Measurements from ENCODE around the gene HOXB9.

The HOXB9 gene

GRCh38 chr17:48604770-48605329 lies 21.3 kb downstream of the HOXB9 start, which contains the start of gene HOXB6:
HOXB6 (minus strand) TSS chr17:48604986; CDS start chr17:48598150, 6,836 bp downstream.
- Histone ChIP-seq H3K36me3 (ENCODE audit: control insufficient read depth, low read length) (no peaks in the 10 kb centered on the region), H3K4me3 (ENCODE audit: low read length) (no peak within 1 kb of the TSS), H4K20me1 (ENCODE audit: control insufficient read depth, insufficient read depth, low read depth, low read length) (no peaks in the 10 kb centered on the region), H3K4me1 (ENCODE audit: control insufficient read depth, low read length) (peaks cover 7% of the 10 kb centered on the region), H3K79me2 (ENCODE audit: control insufficient read depth, low read length) (no peaks in the 10 kb centered on the region), H3K27ac (ENCODE audit: low read depth, low read length) (no peak within 1 kb of the TSS), H3K27me3 (ENCODE audit: control insufficient read depth, low read length) (peaks cover 41% of the 10 kb centered on the region), H3F3A (ENCODE audit: control insufficient read depth, insufficient read depth) (no peaks in the 10 kb centered on the region), H3K4me2 (ENCODE audit: low read length) (no peak within 1 kb of the TSS), H3K9me3 (ENCODE audit: control insufficient read depth, insufficient read depth, low read length) (no peaks in the 10 kb centered on the region), H3K9me2 (replicated peaks; ENCODE audit: control insufficient read depth, low read length) (no peaks in the 10 kb centered on the region)
- no peak for TF ChIP-seq EZH2phosphoT487 (IDR thresholded peaks at IDR 0.05; ENCODE audit: borderline replicate concordance, low read length)
- no peak for TF ChIP-seq CTCF (IDR thresholded peaks at IDR 0.05; ENCODE audit: low read depth, low read length, poor library complexity, severe bottlenecking)

- no peak overlapping the region for H3K27ac ChIP-seq (ENCODE audit: low read depth, low read length)
- no peak overlapping the region for H3K4me3 ChIP-seq (ENCODE audit: low read length)
- no peaks in the 10 kb centered on the region for H3K79me2 ChIP-seq (ENCODE audit: control insufficient read depth, low read length)
- no peaks in the 10 kb centered on the region for H3K9me3 ChIP-seq (ENCODE audit: control insufficient read depth, insufficient read depth, low read length)
- peaks cover 48% of the 10 kb centered on the region for H3K27me3 ChIP-seq (ENCODE audit: control insufficient read depth, low read length)
- peaks cover under 1% of the 10 kb centered on the region; the same call in 1 of the 2 replicates for H3K4me1 ChIP-seq (ENCODE audit: control insufficient read depth, low read length)
- H4K20me1 ChIP-seq (ENCODE audit: control insufficient read depth, insufficient read depth, low read depth, low read length): no peaks in the 10 kb centered on the region
- no peak overlapping the region for H3K4me2 ChIP-seq (ENCODE audit: low read length)
- H3F3A ChIP-seq (ENCODE audit: control insufficient read depth, insufficient read depth): no peaks in the 10 kb centered on the region
- TF ChIP-seq EZH2phosphoT487 (IDR thresholded peaks at IDR 0.05; ENCODE audit: borderline replicate concordance, low read length) (no peak), CTCF (IDR thresholded peaks at IDR 0.05; ENCODE audit: low read depth, low read length, poor library complexity, severe bottlenecking) (no peak)
- no peaks in the 10 kb centered on the region for H3K9me2 ChIP-seq (replicated peaks; ENCODE audit: control insufficient read depth, low read length)
- no peaks in the 10 kb centered on the region for H3K36me3 ChIP-seq (ENCODE audit: control insufficient read depth, low read length)
Observed at GRCh38 chr17:48603959-48604769, 22.0 kb downstream of the HOXB9 start.

GRCh38 chr17:48601539-48602425 lies 24.4 kb downstream of the HOXB9 start:
- 0 out of 2 replicates have a peak, but pooled peaks have one; percentile 8 for TF ChIP-seq EZH2phosphoT487 (IDR thresholded peaks at IDR 0.05; ENCODE audit: borderline replicate concordance, low read length)
- TF ChIP-seq CTCF (IDR thresholded peaks at IDR 0.05; ENCODE audit: low read depth, low read length, poor library complexity, severe bottlenecking): no peak
- Histone ChIP-seq H3K9me2 (replicated peaks; ENCODE audit: control insufficient read depth, low read length) (no peaks in the 10 kb centered on the region), H3K27me3 (ENCODE audit: control insufficient read depth, low read length) (peaks cover 71% of the 10 kb centered on the region), H3K4me3 (ENCODE audit: low read length) (no peak overlapping the region), H3F3A (ENCODE audit: control insufficient read depth, insufficient read depth) (no peaks in the 10 kb centered on the region), H3K36me3 (ENCODE audit: control insufficient read depth, low read length) (no peaks in the 10 kb centered on the region), H3K4me2 (ENCODE audit: low read length) (no peak overlapping the region), H4K20me1 (ENCODE audit: control insufficient read depth, insufficient read depth, low read depth, low read length) (peaks cover 3% of the 10 kb centered on the region; the same call in 1 of the 2 replicates), H3K79me2 (ENCODE audit: control insufficient read depth, low read length) (no peaks in the 10 kb centered on the region), H3K9me3 (ENCODE audit: control insufficient read depth, insufficient read depth, low read length) (no peaks in the 10 kb centered on the region), H3K27ac (ENCODE audit: low read depth, low read length) (no peak overlapping the region), H3K4me1 (ENCODE audit: control insufficient read depth, low read length) (peaks cover 4% of the 10 kb centered on the region; the same call in 1 of the 2 replicates)
